Keratinocyte (primary cell): ENCODE data around the gene GNL3L.

Experiments used
- EZH2 ChIP-seq: IDR thresholded peaks from one replicate; pipeline ENCODE4 v1.6.1; 2012; ENCODE audit warnings: inconsistent platforms, mild to moderate bottlenecking, low read length, moderate library complexity
- TF ChIP-seq, protein P1 (sequence below), 3 experiments: IDR thresholded peaks in 1 of 3; conservative IDR thresholded peaks in 1 of 3; optimal IDR thresholded peaks in 1 of 3; 2 replicates in 2 of 3; 3 replicates in 1 of 3; pipeline versions ENCODE3 to v1.5.1; 2011; ENCODE audit warnings: low read length in 3 of 3, mild to moderate bottlenecking in 3 of 3, moderate library complexity in 2 of 3, control low read depth in 1 of 3, inconsistent platforms in 1 of 3; ENCODE audit not compliant: insufficient read depth in 2 of 3; ENCODE audit errors: extremely low read depth in 1 of 3

GRCh38 chrX:54530357-54530900 lies 410 bp downstream of the GNL3L start:
- TF ChIP-seq, protein P1, sequence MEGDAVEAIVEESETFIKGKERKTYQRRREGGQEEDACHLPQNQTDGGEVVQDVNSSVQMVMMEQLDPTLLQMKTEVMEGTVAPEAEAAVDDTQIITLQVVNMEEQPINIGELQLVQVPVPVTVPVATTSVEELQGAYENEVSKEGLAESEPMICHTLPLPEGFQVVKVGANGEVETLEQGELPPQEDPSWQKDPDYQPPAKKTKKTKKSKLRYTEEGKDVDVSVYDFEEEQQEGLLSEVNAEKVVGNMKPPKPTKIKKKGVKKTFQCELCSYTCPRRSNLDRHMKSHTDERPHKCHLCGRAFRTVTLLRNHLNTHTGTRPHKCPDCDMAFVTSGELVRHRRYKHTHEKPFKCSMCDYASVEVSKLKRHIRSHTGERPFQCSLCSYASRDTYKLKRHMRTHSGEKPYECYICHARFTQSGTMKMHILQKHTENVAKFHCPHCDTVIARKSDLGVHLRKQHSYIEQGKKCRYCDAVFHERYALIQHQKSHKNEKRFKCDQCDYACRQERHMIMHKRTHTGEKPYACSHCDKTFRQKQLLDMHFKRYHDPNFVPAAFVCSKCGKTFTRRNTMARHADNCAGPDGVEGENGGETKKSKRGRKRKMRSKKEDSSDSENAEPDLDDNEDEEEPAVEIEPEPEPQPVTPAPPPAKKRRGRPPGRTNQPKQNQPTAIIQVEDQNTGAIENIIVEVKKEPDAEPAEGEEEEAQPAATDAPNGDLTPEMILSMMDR (optimal IDR thresholded peaks at IDR 0.05 in 1 of 3, IDR thresholded peaks at IDR 0.05 in 1 of 3, conservative IDR thresholded peaks at IDR 0.05 in 1 of 3; ENCODE audit: extremely low read depth in 1 of 3, insufficient read depth in 2 of 3, low read length in 3 of 3), result no peak
- no peak for TF ChIP-seq EZH2
